Right ventricle myocardium inferior (tissue), 1 donor: Measurements from ENCODE around the gene NDUFA11. TPM values are rescaled to one million over a fixed set of nuclear protein-coding genes. Genes with fewer than 3 reads are reported as not detected.

ENCODE experiments used
- ATAC-seq: fragments of 200-7000 bp; cut with Tn5 transposase; one replicate; pipeline ENCODE4 v1.9.1; 2020; ENCODE audit warnings: mild to moderate bottlenecking, moderate library complexity
- DNase-seq: peaks from one replicate; pipeline ENCODE4 v3.0.0; 2021; ENCODE audit errors: missing footprints
- intact Hi-C: fragments of 100-400 bp; cut with DNase I; formaldehyde crosslinking; loops from one replicate; pipeline ENCODE4 v1.11.0; 2022
- long read RNA-seq: library from polyadenylated mRNA; unstranded; transcript quantifications from one replicate; pipeline ENCODE4 v2.0.0, GENCODE V29; 2021
- total RNA-seq: library from RNA; stranded (reverse); fragmentation: NEBNext Ultra II Directional; extraction: Animal tissue kit (Norgen Biotek cat#: 25700); gene quantifications from one replicate; pipeline ENCODE4 v1.2.1, GENCODE V29; 2021
- donor health status: DM: no; HTN: yes; CAD: no; lungs with severe emphysema.

NDUFA11 gene
- 571 TPM for total RNA-seq
- long read RNA-seq, transcript NDUFA11-201 (4 exons, 539 nt) = major isoform, 226 of 270 reads
- long read RNA-seq, partial matches to known transcripts = 1 of 270 reads
- long read RNA-seq, other reads (novel, unspliced or antisense) = 38 of 270 reads

- ATAC-seq (peak; percentile 83), DNase-seq (peak; percentile 98)
- intact Hi-C loops = loop anchor here (1.0 to 5.0 kb wide), 2 partner anchors 64 to 470 kb away; no protein-coding TSS in a partner anchor
Observed at GRCh38 chr19:5903624-5904351, at the start of gene NDUFA11. Gene NDUFA11 (minus strand): TSS chr19:5903790. CDS start chr19:5903708, 82 bp downstream.

GRCh38 chr19:5953030-5953589 lies 49.5 kb upstream of the NDUFA11 start:
- intact Hi-C loops = loop anchor here (10.0 kb wide), 1 partner anchor 128 kb away; no protein-coding TSS in a partner anchor
- ATAC-seq (no peak), DNase-seq (no peak)

DNA sequence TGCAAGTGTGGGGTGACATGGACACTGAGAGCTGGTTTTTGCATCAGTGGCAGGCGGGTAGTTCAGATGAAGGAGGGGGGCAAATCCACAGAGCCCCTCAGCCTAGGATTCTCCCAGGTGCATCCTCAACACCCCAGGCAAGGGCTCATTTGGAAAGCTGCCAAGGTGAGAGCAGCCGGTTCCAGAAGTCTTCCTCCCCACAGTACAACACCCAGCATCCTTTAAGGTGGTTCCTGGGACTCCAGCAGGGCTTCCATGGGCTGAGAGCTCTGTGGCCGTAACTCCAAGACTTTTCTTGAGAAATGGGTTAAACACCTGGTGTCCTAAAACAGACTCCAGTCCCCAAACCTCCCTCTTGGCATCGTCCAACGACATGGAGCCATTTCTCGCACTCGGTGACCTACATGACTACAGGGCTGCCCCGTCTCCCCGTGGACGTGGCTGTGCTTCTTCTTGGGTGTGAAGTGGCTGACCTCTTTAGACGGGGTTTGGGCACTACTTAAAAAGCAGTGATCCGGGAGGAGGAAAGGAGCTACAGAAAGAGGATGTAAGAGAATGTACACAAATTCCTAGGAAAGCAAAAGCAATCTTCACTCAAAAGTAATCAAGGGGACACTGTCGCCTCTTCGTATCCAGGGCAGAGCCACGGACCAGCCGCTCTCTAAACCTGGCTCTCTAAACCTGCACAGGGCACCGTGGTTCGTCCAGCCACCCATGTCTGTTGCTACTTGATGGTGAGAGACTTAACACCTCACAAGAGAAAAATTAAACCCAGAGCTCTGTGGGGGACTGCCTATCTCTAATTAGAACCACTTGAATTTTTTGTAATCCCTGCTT lies 48.8 kb upstream of the NDUFA11 start:
- DNase-seq = no peak
- intact Hi-C loops = loop anchor here (10.0 kb wide), 1 partner anchor 128 kb away; no protein-coding TSS in a partner anchor
- no peak for ATAC-seq

DNA sequence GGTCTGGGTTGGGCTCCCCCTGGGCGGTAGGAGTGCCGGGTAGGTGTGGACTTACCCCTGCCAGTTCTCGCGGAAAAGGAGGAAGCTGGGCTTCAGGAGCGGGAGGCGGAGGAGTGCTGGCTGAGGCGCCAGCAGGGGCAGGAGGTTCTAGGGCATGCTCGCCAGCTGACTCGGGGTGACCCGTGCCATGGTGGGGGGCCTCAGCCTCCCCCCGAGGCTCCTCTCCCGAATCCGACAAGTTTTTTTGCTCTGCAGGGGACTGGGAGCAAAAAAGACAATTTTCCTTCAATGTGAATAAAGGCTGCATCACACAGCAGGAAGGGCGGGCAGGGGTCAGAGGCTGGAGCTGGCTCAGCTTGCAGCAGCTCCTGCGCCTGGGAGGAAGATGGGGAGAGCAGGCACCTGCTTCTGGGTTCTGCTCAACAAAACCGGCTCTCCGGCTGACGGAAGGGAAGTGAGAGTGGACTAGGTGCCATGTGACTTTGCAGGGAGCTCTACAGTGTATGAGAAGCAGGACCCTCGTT lies 47.8 kb upstream of the NDUFA11 start:
- ATAC-seq = no peak
- intact Hi-C loops = loop anchor here (10.0 kb wide), 1 partner anchor 127 kb away; no protein-coding TSS in a partner anchor
- no peak for DNase-seq

DNA sequence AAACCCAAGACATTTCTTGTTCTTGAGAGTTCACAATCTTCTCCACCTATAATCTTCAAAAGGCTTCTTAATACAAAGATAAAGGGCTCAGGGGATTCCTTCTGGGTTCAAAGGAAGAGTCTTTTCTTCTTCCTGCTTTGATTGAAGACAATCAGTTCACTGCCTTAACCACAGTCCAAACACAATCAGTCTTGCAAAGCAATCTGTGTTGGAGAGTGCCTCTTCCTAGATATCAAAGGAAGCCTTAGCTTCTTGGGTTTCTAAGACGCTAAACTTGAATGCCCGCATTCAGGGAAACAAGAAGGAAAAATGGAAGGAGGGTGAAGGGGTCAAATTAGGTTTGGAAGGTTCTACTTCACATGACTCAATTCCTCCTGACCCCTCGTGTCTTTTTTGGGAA lies 47.2 kb upstream of the NDUFA11 start:
- DNase-seq (no peak), ATAC-seq (no peak)
- intact Hi-C loops = loop anchor here (10.0 kb wide), 1 partner anchor 126 kb away; no protein-coding TSS in a partner anchor

GRCh38 chr19:5949792-5950305 lies 46.3 kb upstream of the NDUFA11 start:
- peak; percentile 20 for ATAC-seq
- DNase-seq = no peak
- intact Hi-C loops = loop anchor here (5.0 to 10.0 kb wide), 2 partner anchors 43 to 125 kb away; no protein-coding TSS in a partner anchor

DNA sequence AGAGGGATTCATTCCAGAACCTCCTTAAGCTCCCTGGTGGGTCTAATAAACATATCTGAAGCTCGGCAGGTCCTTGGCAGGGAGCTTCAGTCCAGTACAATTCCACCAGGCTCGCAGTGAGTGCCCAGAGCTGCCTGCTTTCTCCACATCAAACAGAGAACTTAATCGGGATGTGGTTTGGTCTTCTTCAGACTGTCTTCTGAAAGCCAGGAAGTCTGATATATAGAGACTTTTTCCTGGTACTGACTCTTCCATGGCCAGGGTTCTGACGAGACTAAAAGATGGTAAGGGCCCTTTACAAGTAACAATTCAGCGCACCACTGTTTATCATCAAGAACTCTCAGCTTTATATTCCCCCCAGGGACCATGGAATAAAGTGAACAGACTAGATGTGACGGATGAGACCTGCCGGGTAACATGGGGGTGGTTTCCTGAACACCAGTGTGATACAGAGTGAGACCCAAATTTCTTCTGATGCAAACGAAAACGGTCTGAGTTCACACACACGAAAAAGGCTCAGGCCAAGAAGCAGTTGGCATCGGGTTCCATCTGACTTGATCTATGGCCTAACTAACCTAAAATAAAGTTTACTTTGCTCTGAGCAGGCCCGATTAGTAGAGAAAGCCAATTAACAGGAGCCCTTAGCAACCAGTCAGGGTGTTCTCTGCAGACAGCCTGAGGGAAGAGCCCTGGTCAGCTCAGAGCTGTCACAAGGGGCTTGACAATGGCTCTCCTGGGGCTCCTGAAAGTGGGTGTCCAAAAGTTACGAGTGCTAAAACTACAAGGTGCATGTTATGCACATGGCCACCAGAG lies 45.4 kb upstream of the NDUFA11 start:
- DNase-seq = no peak
- intact Hi-C loops = loop anchor here (5.0 kb wide), 1 partner anchor 42 kb away; no protein-coding TSS in a partner anchor
- no peak for ATAC-seq

DNA sequence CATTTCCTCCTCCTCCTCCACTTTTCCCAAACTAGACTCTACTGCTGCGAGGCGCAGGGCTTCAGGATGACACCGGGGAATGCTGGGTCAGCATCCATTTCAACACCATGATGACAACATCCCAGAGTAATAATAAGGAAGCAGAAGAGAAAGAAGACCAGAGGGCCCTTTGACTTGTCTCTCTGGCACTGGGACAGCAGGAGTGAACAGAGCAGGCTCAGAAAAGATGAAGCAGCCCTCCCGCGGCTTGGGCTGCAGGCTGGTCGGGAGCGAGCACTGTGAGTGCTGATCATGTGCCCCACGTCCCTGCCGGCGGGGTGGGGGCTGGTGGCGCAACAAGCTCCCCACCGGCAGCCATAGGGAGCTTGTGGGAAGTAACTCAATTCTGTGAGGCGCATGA lies 43.8 kb upstream of the NDUFA11 start:
- intact Hi-C loops = loop anchor here (5.0 kb wide), 1 partner anchor 40 kb away; no protein-coding TSS in a partner anchor
- ATAC-seq (peak; percentile 70), DNase-seq (peak; percentile 89)

- intact Hi-C loops = no loop called here
- no peak for DNase-seq
- no peak for ATAC-seq
Observed at GRCh38 chr19:5943623-5944022, 40.0 kb upstream of the NDUFA11 start.

DNA sequence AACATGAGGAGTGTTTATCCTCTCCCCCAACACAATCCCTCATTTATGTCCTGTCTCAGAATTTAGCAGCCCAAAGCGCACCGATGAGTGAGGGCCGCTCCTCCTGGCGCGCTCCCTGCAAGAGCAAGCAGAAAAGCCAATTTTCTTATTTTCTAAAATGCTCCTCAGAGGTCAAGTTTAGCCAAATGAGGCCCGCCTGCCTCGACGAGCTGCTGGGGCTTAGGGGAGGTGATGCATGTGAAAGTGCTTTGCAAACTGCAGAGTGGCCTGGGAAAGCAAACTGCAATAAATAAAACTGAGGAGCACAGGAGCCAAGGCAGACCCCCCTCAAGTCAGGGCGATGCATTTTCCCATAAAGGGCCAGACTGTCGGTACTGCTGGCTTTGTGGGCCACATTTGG lies 39.5 kb upstream of the NDUFA11 start:
- ATAC-seq (no peak), DNase-seq (peak; percentile 11)
- intact Hi-C loops = no loop called here

- DNase-seq = peak; percentile 27
- intact Hi-C loops = no loop called here
- no peak for ATAC-seq
Observed at GRCh38 chr19:5941673-5942072, 38.1 kb upstream of the NDUFA11 start.

- intact Hi-C loops = no loop called here
- peak; percentile 59 for DNase-seq
- ATAC-seq = peak; percentile 23
Observed at GRCh38 chr19:5940260-5941208, 36.9 kb upstream of the NDUFA11 start.

GRCh38 chr19:5937550-5937949 lies 34.0 kb upstream of the NDUFA11 start:
- intact Hi-C loops = no loop called here
- DNase-seq = peak; percentile 18
- no peak for ATAC-seq

GRCh38 chr19:5936292-5936592 lies 32.7 kb upstream of the NDUFA11 start:
- no peak for ATAC-seq
- no peak for DNase-seq
- intact Hi-C loops = no loop called here

GRCh38 chr19:5935473-5936291 lies 32.1 kb upstream of the NDUFA11 start:
- intact Hi-C loops = no loop called here
- ATAC-seq = peak; percentile 26
- DNase-seq = peak; percentile 73
